GM19397 (cell line): ENCODE results near the gene LTB4R2.
"Not testable (repeated sequence)": the region's sequence is repeated elsewhere in the genome, so short reads cannot be mapped to it uniquely, and the experiment has no call there.

Experiments
- ATAC-seq: cut with Tn5 transposase; IDR thresholded peaks from one replicate; pipeline ENCODE4 v1.9.1; 2021; ENCODE audit warnings: mild to moderate bottlenecking, moderate library complexity; ENCODE audit not compliant: unreplicated experiment

The LTB4R2 gene

GRCh38 chr14:24315807-24316596, 6.1 kb downstream of the LTB4R2 start:
- no peak for ATAC-seq

- no peak for ATAC-seq
Observed at GRCh38 chr14:24316597-24316950, 6.6 kb downstream of the LTB4R2 start.

- ATAC-seq: no peak
Observed at GRCh38 chr14:24317141-24317928, 7.4 kb downstream of the LTB4R2 start.

DNA sequence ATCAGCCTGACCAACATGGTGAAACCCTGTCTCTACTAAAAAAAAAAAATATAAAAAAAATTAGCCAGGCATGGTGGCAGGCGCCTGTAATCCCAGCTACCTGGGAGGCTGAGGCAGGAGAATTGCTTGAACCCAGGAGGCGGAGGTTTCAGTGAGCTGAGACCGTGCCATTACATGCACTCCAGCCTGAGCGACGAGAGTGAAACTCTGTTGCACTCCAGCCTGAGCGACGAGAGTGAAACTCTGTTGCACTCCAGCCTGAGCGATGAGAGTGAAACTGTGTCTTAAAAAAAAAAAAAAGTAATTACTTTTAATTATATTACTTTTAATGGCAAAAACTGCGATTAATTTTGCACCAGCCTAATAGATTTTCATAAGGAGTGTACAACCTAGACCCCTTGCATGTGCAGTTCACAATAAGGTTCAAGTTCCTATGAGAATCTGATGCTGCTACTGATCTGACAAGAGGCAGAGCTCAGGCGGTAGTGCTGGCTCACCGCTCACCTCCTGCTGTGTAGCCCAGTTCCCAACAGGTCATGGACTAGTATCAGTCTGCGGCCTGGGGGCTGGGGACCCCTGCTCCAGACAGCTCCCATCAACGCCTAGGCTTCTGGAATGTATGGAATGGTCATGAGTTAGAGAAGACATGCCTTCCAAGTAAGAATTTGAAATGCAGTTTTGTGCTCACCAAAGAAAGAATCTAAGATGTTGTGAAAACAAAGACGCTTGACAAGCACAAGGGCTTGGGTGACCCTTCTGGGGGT, 11.5 kb downstream of the LTB4R2 start:
- ATAC-seq: no peak

GRCh38 chr14:24322672-24323071, 12.7 kb downstream of the LTB4R2 start:
- no peak for ATAC-seq

- ATAC-seq: no peak
Observed at GRCh38 chr14:24323341-24323740, 13.4 kb downstream of the LTB4R2 start.

GRCh38 chr14:24324024-24324423, 14.1 kb downstream of the LTB4R2 start:
- no peak for ATAC-seq

- no peak for ATAC-seq
Observed at GRCh38 chr14:24325041-24325530, 15.1 kb downstream of the LTB4R2 start.

DNA sequence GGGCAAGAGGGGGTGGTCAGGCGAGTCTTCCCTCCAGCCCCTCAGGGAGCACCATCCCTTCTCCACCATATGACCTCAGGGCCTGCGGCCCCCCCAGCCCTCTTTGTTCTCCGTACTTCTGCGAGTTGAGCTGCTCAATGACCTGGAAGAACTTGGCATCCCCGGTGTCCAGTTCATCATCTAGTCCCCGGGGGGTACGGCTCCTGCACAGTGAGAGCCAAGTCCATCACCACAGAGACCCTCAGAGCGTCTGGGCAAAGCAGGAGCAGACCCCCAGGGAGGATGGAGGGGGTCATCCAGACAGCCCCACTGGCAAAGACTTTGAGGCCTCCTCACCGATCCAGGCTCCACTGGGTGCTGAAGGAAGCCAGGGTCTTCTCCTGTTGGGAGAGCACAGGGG, 16.0 kb downstream of the LTB4R2 start:
- ATAC-seq: no peak

DNA sequence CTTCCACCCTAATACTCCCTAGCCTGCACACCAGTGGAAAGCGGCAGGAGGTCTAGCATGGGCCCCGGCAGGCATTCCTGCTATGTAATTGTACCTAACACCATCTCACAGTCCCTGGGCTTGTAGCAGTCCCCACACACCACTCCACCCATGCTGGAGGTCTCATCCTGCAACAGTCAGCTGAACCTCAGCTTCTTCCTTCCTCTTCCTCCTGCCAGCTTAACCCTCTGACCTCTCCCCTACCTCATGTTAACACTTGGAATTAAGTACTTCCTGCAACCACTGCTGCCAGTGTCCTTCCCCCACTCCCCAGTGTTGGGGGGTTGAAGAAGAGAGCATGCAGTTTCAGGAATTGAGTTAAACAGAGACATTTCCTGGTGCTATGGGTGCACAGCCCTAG, 17.4 kb downstream of the LTB4R2 start:
- no peak for ATAC-seq

- not testable (repeated sequence) for ATAC-seq
Observed at GRCh38 chr14:24327914-24328313, 18.0 kb downstream of the LTB4R2 start.

GRCh38 chr14:24329073-24329663, 19.2 kb downstream of the LTB4R2 start:
- no peak for ATAC-seq

- ATAC-seq: no peak
Observed at GRCh38 chr14:24329736-24330135, 19.8 kb downstream of the LTB4R2 start.

- no peak for ATAC-seq
Observed at GRCh38 chr14:24330973-24331674, 21.2 kb downstream of the LTB4R2 start.

DNA sequence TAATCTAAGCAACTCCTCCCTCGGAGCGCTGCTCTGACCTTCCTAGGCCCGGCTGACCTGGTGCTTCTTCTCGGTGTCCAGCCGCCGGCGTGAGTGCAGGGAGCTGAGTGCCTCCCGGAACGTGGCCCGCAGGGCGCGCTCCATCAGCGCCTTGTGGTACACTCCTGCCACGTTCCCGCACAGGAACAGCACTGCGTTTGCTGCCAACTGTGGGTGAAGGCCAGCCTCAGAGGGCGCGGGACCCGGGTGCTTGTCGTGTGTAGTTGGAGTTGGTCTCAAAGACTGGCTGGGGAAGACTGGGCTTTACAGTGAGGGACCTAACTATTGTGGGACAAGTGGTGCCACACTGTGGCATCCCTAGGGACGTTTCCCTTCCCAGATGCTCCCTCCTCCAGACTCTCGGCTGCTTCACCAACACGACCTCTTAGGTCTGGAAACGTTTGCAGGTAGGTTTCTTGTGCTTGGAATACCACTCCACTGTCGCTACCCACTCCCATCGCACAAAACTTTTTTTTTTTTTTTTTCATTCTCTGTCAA, 21.9 kb downstream of the LTB4R2 start:
- ATAC-seq: no peak

GRCh38 chr14:24332268-24332993, 22.5 kb downstream of the LTB4R2 start:
- ATAC-seq: peak; percentile 84

DNA sequence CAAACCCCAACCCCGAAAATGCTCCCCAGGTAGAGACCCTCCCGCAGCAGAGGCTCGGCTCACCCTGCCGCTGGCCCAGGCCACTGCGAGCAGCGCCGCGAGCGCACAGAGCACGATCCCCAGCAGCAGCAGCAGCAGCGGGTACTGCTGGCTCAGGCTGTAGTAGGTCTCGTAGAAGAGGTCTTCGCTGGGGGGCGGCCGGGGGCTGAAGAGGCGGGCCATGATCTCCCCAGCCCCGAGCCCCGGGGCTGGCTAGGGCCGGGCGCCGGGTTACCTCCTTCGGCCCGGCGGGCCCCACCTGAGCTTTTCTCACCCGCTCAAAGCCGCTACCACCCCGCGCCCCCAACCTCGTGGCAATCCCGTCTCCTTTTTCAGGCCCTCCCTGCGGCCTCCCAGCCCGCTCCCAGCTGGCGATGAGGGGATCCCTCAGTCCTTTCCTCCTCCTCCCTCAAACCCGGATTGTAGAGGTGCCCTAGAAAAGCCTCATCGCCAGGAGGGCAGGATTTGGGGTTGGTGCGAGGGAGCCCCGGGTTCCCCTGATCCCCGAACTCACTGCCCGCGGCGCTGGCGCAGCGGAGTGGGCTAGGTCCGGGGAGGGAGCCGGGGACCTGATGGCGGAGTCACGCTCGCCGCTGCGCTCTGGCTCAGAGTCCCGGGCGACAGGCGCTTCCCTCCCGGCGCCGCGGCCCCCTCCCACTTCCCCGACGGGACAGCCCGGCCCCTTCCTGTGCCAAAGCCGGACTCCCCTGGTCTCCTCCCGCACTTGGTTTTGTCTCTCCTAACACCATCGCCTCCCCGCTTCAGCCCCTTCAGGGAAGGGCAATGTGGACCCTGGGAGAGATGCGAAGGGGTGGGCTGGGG, 24.7 kb downstream of the LTB4R2 start, which contains the start of gene ADCY4:
Gene ADCY4, minus strand, starts transcription at position 641 of the 861 bp plus-strand sequence. Its CDS starts 419 bp downstream, at position 222.
- no peak for ATAC-seq

- no peak for ATAC-seq
Observed at GRCh38 chr14:24335461-24336171, 25.7 kb downstream of the LTB4R2 start.
